Panc1 (cell line): ENCODE results near the gene SMURF1. TPM values are rescaled to one million over a fixed set of nuclear protein-coding genes. Genes with fewer than 3 reads are reported as not detected.
A peak's percentile ranks its signal among the peaks of the same experiment; 100 is the strongest.

Experiments used
- ATAC-seq: fragments of 200-7000 bp; cut with Tn5 transposase; 2 replicates; pipeline ENCODE4 v1.9.1; 2020; ENCODE audit warnings: mild to moderate bottlenecking, moderate library complexity
- BruUV-seq: library from RNA; stranded (reverse); fragments of 400-500 nt; replicated peaks from 2 replicates; lab custom pipeline; 2021; lab: Mats Ljungman, UMichigan
- CTCF ChIA-PET: fragments of 300-600 bp; sonication (Branson Sonifier 250); formaldehyde crosslinking; loops from one replicate; lab custom pipeline; 2022; ENCODE audit warnings: antibody characterized with exemption; lab: Charles Lee
- POLR2A ChIA-PET: fragments of 300-600 bp; sonication (Branson Sonifier 250); formaldehyde crosslinking; loops from one replicate; lab custom pipeline; 2022; ENCODE audit warnings: antibody characterized with exemption; lab: Charles Lee
- DNase-seq: peaks from one replicate; pipeline ENCODE4 v3.0.0-alpha.2; 2010; ENCODE audit warnings: low read depth, low spot score
- H3K27ac ChIP-seq: 2 replicates; pipeline ENCODE4 v1.5.1; 2011; ENCODE audit warnings: mild to moderate bottlenecking, low read length, inconsistent platforms
- H3K27me3 ChIP-seq: fragments of 200-500 bp; sonication (Bioruptor generic); 2 replicates; pipeline ENCODE4 v1.6.0; 2014; ENCODE audit warnings: low read length, inconsistent platforms; ENCODE audit not compliant: control insufficient read depth, insufficient read depth
- H3K36me3 ChIP-seq: fragments of 200-500 bp; sonication (Bioruptor generic); 2 replicates; pipeline ENCODE4 v1.5.1; 2014; ENCODE audit warnings: inconsistent platforms, mild to moderate bottlenecking, low read length, moderate library complexity; ENCODE audit not compliant: control insufficient read depth, insufficient read depth
- H3K4me1 ChIP-seq: 2 replicates; pipeline ENCODE4 v1.5.1; 2011; ENCODE audit warnings: inconsistent platforms, mild to moderate bottlenecking, low read length, moderate library complexity; ENCODE audit not compliant: control insufficient read depth, insufficient read depth
- H3K4me3 ChIP-seq, 2 experiments: 2 replicates each; pipeline ENCODE4 v1.5.1; 2011 to 2012; ENCODE audit warnings: low read depth in 2 of 2, low read length in 2 of 2, mild to moderate bottlenecking in 2 of 2, inconsistent platforms in 1 of 2, moderate library complexity in 1 of 2
- H3K9me3 ChIP-seq: fragments of 200-500 bp; sonication (Bioruptor generic); 2 replicates; pipeline ENCODE4 v1.5.1; 2014; ENCODE audit warnings: low read depth, mild to moderate bottlenecking, inconsistent platforms, low read length, moderate library complexity; ENCODE audit not compliant: control insufficient read depth, insufficient read depth
- POLR2AphosphoS5 ChIP-seq: IDR thresholded peaks from 2 replicates; pipeline ENCODE4 v1.6.1; 2012; ENCODE audit warnings: mild to moderate bottlenecking, low read depth, low read length, moderate library complexity
- SIN3A ChIP-seq: IDR thresholded peaks from 2 replicates; pipeline ENCODE4 v1.6.1; 2012; ENCODE audit warnings: low read depth, mild to moderate bottlenecking, low read length, moderate library complexity, borderline replicate concordance; ENCODE audit not compliant: insufficient read depth
- TCF7L2 ChIP-seq: IDR thresholded peaks from 2 replicates; pipeline ENCODE4 v1.6.1; 2011; ENCODE audit warnings: mild to moderate bottlenecking, low read depth, low read length, inconsistent platforms
- in situ Hi-C: cut with HindIII; loops from 2 replicates; pipeline ENCODE4 v1.10.0; 2016; ENCODE audit warnings: low sequenced_read_pairs, low pct_unique_long_range_greater_than_20kb
- intact Hi-C: fragments of 100-400 bp; cut with micrococcal nuclease; formaldehyde crosslinking; loops from one replicate; pipeline ENCODE4 v1.10.0; 2022; ENCODE audit not compliant: unreplicated experiment
- total RNA-seq: library from RNA; stranded (reverse); gene quantifications from one replicate; pipeline ENCODE4 v1.2.1, GENCODE V29; 2021; ENCODE audit not compliant: unreplicated experiment
- TF ChIP-seq, protein P1 (sequence below), 2 experiments: IDR thresholded peaks; 2 replicates each; pipeline ENCODE4 v1.6.1; 2011 to 2012; ENCODE audit warnings: low read depth in 2 of 2, control low read depth in 1 of 2, low read length in 1 of 2, mild to moderate bottlenecking in 1 of 2, moderate library complexity in 1 of 2; ENCODE audit not compliant: insufficient read depth in 1 of 2
- TF ChIP-seq, protein P2 (sequence below): fragments of 450-650 bp; IDR thresholded peaks from 2 replicates; pipeline ENCODE4 v1.5.1; 2017; ENCODE audit warnings: mild to moderate bottlenecking

The SMURF1 gene
- total RNA-seq, 1 experiment from 2014 or later, result 47.0 TPM

DNA sequence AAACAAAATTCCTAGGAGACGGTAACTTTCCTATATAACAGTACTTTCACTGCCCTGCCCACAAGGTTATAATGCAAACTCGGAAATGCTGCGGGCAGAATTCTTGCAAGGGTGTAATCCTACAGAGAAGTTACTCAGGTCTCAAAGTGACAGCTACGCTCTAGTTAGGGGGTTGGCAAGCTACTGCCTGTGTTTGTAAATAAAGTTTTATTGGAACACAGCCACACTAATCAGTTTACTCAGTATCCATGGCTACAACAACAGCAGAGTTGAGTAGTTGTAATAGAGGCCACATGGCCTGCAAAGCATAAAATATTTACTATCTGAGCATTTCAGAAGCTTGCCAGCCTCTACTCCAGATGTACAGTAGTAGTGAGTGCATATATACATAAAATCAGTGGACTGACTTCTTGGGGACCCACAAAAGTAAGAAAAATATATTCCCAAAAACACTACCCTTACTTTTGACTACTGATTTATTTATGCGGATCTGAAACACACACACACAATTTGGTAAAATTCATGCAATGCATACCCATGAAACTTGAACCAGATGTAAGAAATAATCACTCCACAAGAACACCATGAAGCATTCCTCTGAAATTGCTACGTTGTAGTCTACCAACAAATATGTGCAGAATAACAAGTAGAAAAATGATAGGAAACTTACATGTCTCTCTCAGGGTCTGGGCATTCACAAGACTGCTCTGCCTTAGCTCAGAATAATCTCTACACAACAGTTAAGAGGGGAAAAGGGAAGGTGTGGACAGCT lies 53.0 kb downstream of the SMURF1 start:
- in situ Hi-C loops (no loop called here), intact Hi-C loops (no loop called here)
- TF ChIP-seq, protein P1, sequence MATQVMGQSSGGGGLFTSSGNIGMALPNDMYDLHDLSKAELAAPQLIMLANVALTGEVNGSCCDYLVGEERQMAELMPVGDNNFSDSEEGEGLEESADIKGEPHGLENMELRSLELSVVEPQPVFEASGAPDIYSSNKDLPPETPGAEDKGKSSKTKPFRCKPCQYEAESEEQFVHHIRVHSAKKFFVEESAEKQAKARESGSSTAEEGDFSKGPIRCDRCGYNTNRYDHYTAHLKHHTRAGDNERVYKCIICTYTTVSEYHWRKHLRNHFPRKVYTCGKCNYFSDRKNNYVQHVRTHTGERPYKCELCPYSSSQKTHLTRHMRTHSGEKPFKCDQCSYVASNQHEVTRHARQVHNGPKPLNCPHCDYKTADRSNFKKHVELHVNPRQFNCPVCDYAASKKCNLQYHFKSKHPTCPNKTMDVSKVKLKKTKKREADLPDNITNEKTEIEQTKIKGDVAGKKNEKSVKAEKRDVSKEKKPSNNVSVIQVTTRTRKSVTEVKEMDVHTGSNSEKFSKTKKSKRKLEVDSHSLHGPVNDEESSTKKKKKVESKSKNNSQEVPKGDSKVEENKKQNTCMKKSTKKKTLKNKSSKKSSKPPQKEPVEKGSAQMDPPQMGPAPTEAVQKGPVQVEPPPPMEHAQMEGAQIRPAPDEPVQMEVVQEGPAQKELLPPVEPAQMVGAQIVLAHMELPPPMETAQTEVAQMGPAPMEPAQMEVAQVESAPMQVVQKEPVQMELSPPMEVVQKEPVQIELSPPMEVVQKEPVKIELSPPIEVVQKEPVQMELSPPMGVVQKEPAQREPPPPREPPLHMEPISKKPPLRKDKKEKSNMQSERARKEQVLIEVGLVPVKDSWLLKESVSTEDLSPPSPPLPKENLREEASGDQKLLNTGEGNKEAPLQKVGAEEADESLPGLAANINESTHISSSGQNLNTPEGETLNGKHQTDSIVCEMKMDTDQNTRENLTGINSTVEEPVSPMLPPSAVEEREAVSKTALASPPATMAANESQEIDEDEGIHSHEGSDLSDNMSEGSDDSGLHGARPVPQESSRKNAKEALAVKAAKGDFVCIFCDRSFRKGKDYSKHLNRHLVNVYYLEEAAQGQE (IDR thresholded peaks at IDR 0.05; ENCODE audit: insufficient read depth in 1 of 2, low read depth in 2 of 2, low read length in 1 of 2), result no peak
- TF ChIP-seq, protein P2, sequence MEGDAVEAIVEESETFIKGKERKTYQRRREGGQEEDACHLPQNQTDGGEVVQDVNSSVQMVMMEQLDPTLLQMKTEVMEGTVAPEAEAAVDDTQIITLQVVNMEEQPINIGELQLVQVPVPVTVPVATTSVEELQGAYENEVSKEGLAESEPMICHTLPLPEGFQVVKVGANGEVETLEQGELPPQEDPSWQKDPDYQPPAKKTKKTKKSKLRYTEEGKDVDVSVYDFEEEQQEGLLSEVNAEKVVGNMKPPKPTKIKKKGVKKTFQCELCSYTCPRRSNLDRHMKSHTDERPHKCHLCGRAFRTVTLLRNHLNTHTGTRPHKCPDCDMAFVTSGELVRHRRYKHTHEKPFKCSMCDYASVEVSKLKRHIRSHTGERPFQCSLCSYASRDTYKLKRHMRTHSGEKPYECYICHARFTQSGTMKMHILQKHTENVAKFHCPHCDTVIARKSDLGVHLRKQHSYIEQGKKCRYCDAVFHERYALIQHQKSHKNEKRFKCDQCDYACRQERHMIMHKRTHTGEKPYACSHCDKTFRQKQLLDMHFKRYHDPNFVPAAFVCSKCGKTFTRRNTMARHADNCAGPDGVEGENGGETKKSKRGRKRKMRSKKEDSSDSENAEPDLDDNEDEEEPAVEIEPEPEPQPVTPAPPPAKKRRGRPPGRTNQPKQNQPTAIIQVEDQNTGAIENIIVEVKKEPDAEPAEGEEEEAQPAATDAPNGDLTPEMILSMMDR, result no peak
- TF ChIP-seq POLR2AphosphoS5 (no peak), SIN3A (no peak), TCF7L2 (no peak)
- Histone ChIP-seq H3K4me1 (peaks cover 30% of the 10 kb centered on the region), H3K4me3 (no peak overlapping the region), H3K36me3 (no peaks in the 10 kb centered on the region; the same call in 1 of the 2 replicates), H3K9me3 (no peaks in the 10 kb centered on the region), H3K27me3 (no peaks in the 10 kb centered on the region), H3K27ac (0 out of 2 replicates have a peak overlapping the region, but pooled peaks have one; percentile 4)
- ChIA-PET CTCF (no interaction called here), POLR2A (interaction anchor here (0.9 kb wide), 1 partner anchor 14 kb away, joined by 6 read pairs; no protein-coding TSS in a partner anchor)
- DNase-seq (no peak), ATAC-seq (peak; percentile 46; the same call in 1 of the 2 replicates)
- no TSS peak for BruUV-seq

GRCh38 chr7:99089914-99090629 lies 53.8 kb downstream of the SMURF1 start:
- CTCF ChIA-PET, result no interaction called here

More at GRCh38 chr7:99089914-99090629, 53.8 kb downstream of the SMURF1 start:
- H3K27ac ChIP-seq, result no peak overlapping the region
- no TSS peak for BruUV-seq
- H3K27me3 ChIP-seq, result no peaks in the 10 kb centered on the region
- no peak overlapping the region for H3K4me3 ChIP-seq
- POLR2A ChIA-PET, result no interaction called here
- intact Hi-C loops (no loop called here), in situ Hi-C loops (no loop called here)
- TF ChIP-seq, protein P2, result no peak
- TF ChIP-seq POLR2AphosphoS5 (no peak), SIN3A (no peak), TCF7L2 (no peak)
- TF ChIP-seq, protein P1 (IDR thresholded peaks at IDR 0.05; ENCODE audit: insufficient read depth in 1 of 2, low read depth in 2 of 2, low read length in 1 of 2), result no peak
- no peaks in the 10 kb centered on the region for H3K9me3 ChIP-seq
- peaks cover 26% of the 10 kb centered on the region for H3K4me1 ChIP-seq
- no peaks in the 10 kb centered on the region; the same call in 1 of the 2 replicates for H3K36me3 ChIP-seq
- no peak for DNase-seq
- no peak for ATAC-seq
